K562 (cell line): ENCODE measurements around the gene S100A3. TPM values are rescaled to one million over a fixed set of nuclear protein-coding genes. Genes with fewer than 3 reads are reported as not detected.

Experiments used
- polyA plus RNA-seq, 8 experiments: library from polyadenylated mRNA; depleted of rRNA in 4 of 8; stranded (reverse) in 5 of 8; unstranded in 3 of 8; fragments of >200 nt; fragmentation: Nextera tagmentation in 2 of 8; fragmentation: Illumina TruSeq in 1 of 8; extraction: Ambion mirVana in 2 of 8; extraction: Trizol in 1 of 8; gene quantifications; 2 replicates each; pipeline versions ENCODE4 v1.2.1 to v1.2.3, GENCODE V29; 2011 to 2014; ENCODE audit warnings: inconsistent platforms in 1 of 8, missing spikeins in 1 of 8
- total RNA-seq, 7 experiments: library from RNA; depleted of rRNA in 6 of 7; stranded (reverse); fragments of >200 nt in 6 of 7; fragmentation: Illumina TruSeq in 2 of 7; extraction: Trizol in 2 of 7; gene quantifications; 2 replicates each; pipeline versions ENCODE4 v1.2.1 to v1.2.3, GENCODE V29; 2011 to 2021; ENCODE audit warnings: low replicate concordance in 1 of 7

S100A3 gene
- total and polyA plus RNA-seq, 9 of the 15 experiments (the other 6 are each of a cell fraction or from before 2014, with no cell fraction given): 0.08 to 1.7 (median 0.18) TPM; not detected in 4

Other genes starting within 250 kb of the S100A3 start
Only the 7 nearest of the 21 such genes appear.
- 14.7 and 19.1 TPM in 2 replicates for gene S100A6, start 13.3 kb downstream of the S100A3 start, total RNA-seq (2014; rRNA removed)
- gene S100A6, start 13.3 kb downstream of the S100A3 start, total RNA-seq (2014; rRNA removed; fragmentation: Illumina TruSeq; extraction: Trizol): 16.3 and 23.2 TPM in 2 replicates
- 32.5 and 36.4 TPM in 2 replicates for gene S100A6, start 13.3 kb downstream of the S100A3 start, total RNA-seq (2015; rRNA removed; fragmentation: Illumina TruSeq; extraction: Trizol)
- 23.2 and 26.3 TPM in 2 replicates for gene S100A6, start 13.3 kb downstream of the S100A3 start, total RNA-seq (2021)
- gene S100A6, start 13.3 kb downstream of the S100A3 start, polyA plus RNA-seq (2011; rRNA removed): 1.3 and 16.7 TPM in 2 replicates
- 9.8 and 12.9 TPM in 2 replicates for gene S100A6, start 13.3 kb downstream of the S100A3 start, polyA plus RNA-seq (2014; fragmentation: Illumina TruSeq; extraction: Trizol)
- gene S100A6, start 13.3 kb downstream of the S100A3 start, polyA plus RNA-seq (2014; fragmentation: Nextera tagmentation; extraction: Ambion mirVana): 10 to 100 TPM; 59.5 to 66.5 TPM
- 26.5 and 30.1 TPM in 2 replicates for gene S100A6, start 13.3 kb downstream of the S100A3 start, polyA plus RNA-seq (2014; rRNA removed)
- 0.37 TPM in 1 of 2 replicates, not detected in the other for gene S100A5, start 8.3 kb downstream of the S100A3 start, total RNA-seq (2014; rRNA removed)
- not detected in 2 replicates for gene S100A5, start 8.3 kb downstream of the S100A3 start, total RNA-seq (2014; rRNA removed; fragmentation: Illumina TruSeq; extraction: Trizol)
- not detected in 2 replicates for gene S100A5, start 8.3 kb downstream of the S100A3 start, total RNA-seq (2015; rRNA removed; fragmentation: Illumina TruSeq; extraction: Trizol)
- not detected in 2 replicates for gene S100A5, start 8.3 kb downstream of the S100A3 start, total RNA-seq (2021)
- gene S100A5, start 8.3 kb downstream of the S100A3 start, polyA plus RNA-seq (2011; rRNA removed): 0.45 and 0.60 TPM in 2 replicates
- gene S100A5, start 8.3 kb downstream of the S100A3 start, polyA plus RNA-seq (2014; fragmentation: Illumina TruSeq; extraction: Trizol): 0.28 and 0.56 TPM in 2 replicates
- 1 to 10 TPM in 1 of 2 experiments, under 1 TPM in 1; 0.67 to 1.4 TPM for gene S100A5, start 8.3 kb downstream of the S100A3 start, polyA plus RNA-seq (2014; fragmentation: Nextera tagmentation; extraction: Ambion mirVana)
- not detected in 2 replicates for gene S100A5, start 8.3 kb downstream of the S100A3 start, polyA plus RNA-seq (2014; rRNA removed)
- gene S100A4, start 3.5 kb downstream of the S100A3 start, total RNA-seq (2014; rRNA removed): 3.7 and 5.2 TPM in 2 replicates
- 9.5 and 11.3 TPM in 2 replicates for gene S100A4, start 3.5 kb downstream of the S100A3 start, total RNA-seq (2014; rRNA removed; fragmentation: Illumina TruSeq; extraction: Trizol)
- gene S100A4, start 3.5 kb downstream of the S100A3 start, total RNA-seq (2015; rRNA removed; fragmentation: Illumina TruSeq; extraction: Trizol): 11.2 and 11.3 TPM in 2 replicates
- 5.5 and 8.1 TPM in 2 replicates for gene S100A4, start 3.5 kb downstream of the S100A3 start, total RNA-seq (2021)
- gene S100A4, start 3.5 kb downstream of the S100A3 start, polyA plus RNA-seq (2011; rRNA removed): 13.9 and 14.8 TPM in 2 replicates
- gene S100A4, start 3.5 kb downstream of the S100A3 start, polyA plus RNA-seq (2014; fragmentation: Illumina TruSeq; extraction: Trizol): 5.6 and 6.9 TPM in 2 replicates
- 10 to 100 TPM; 20.1 TPM for gene S100A4, start 3.5 kb downstream of the S100A3 start, polyA plus RNA-seq (2014; fragmentation: Nextera tagmentation; extraction: Ambion mirVana)
- gene S100A4, start 3.5 kb downstream of the S100A3 start, polyA plus RNA-seq (2014; rRNA removed): 7.2 and 11.3 TPM in 2 replicates
- gene S100A2, start 16.6 kb upstream of the S100A3 start, total RNA-seq (2014; rRNA removed): not detected in 2 replicates
- not detected in 2 replicates for gene S100A2, start 16.6 kb upstream of the S100A3 start, total RNA-seq (2014; rRNA removed; fragmentation: Illumina TruSeq; extraction: Trizol)
- gene S100A2, start 16.6 kb upstream of the S100A3 start, total RNA-seq (2015; rRNA removed; fragmentation: Illumina TruSeq; extraction: Trizol): 0.49 TPM in 1 of 2 replicates, not detected in the other
- 0.40 and 1.3 TPM in 2 replicates for gene S100A2, start 16.6 kb upstream of the S100A3 start, total RNA-seq (2021)
- gene S100A2, start 16.6 kb upstream of the S100A3 start, polyA plus RNA-seq (2011; rRNA removed): 0.65 TPM in 1 of 2 replicates, not detected in the other
- gene S100A2, start 16.6 kb upstream of the S100A3 start, polyA plus RNA-seq (2014; fragmentation: Illumina TruSeq; extraction: Trizol): 0.86 TPM in 1 of 2 replicates, not detected in the other
- under 1 TPM; 0.28 to 0.46 TPM for gene S100A2, start 16.6 kb upstream of the S100A3 start, polyA plus RNA-seq (2014; fragmentation: Nextera tagmentation; extraction: Ambion mirVana)
- 0.38 and 0.44 TPM in 2 replicates for gene S100A2, start 16.6 kb upstream of the S100A3 start, polyA plus RNA-seq (2014; rRNA removed)
- gene S100A16, start 63.9 kb upstream of the S100A3 start, total RNA-seq (2014; rRNA removed): 1.6 and 2.8 TPM in 2 replicates
- 1.4 and 2.4 TPM in 2 replicates for gene S100A16, start 63.9 kb upstream of the S100A3 start, total RNA-seq (2014; rRNA removed; fragmentation: Illumina TruSeq; extraction: Trizol)
- gene S100A16, start 63.9 kb upstream of the S100A3 start, total RNA-seq (2015; rRNA removed; fragmentation: Illumina TruSeq; extraction: Trizol): 1.8 and 2.2 TPM in 2 replicates
- 3.2 and 4.3 TPM in 2 replicates for gene S100A16, start 63.9 kb upstream of the S100A3 start, total RNA-seq (2021)
- 2.1 and 6.1 TPM in 2 replicates for gene S100A16, start 63.9 kb upstream of the S100A3 start, polyA plus RNA-seq (2011; rRNA removed)
- gene S100A16, start 63.9 kb upstream of the S100A3 start, polyA plus RNA-seq (2014; fragmentation: Illumina TruSeq; extraction: Trizol): 4.8 and 6.1 TPM in 2 replicates
- gene S100A16, start 63.9 kb upstream of the S100A3 start, polyA plus RNA-seq (2014; fragmentation: Nextera tagmentation; extraction: Ambion mirVana): 1 to 10 TPM; 2.0 to 5.0 TPM
- 6.9 and 9.0 TPM in 2 replicates for gene S100A16, start 63.9 kb upstream of the S100A3 start, polyA plus RNA-seq (2014; rRNA removed)
- gene S100A14, start 67.1 kb upstream of the S100A3 start, total RNA-seq (2014; rRNA removed): 0.41 TPM in 1 of 2 replicates, not detected in the other
- gene S100A14, start 67.1 kb upstream of the S100A3 start, total RNA-seq (2014; rRNA removed; fragmentation: Illumina TruSeq; extraction: Trizol): 0.15 TPM in 1 of 2 replicates, not detected in the other
- gene S100A14, start 67.1 kb upstream of the S100A3 start, total RNA-seq (2015; rRNA removed; fragmentation: Illumina TruSeq; extraction: Trizol): not detected in 2 replicates
- gene S100A14, start 67.1 kb upstream of the S100A3 start, total RNA-seq (2021): 0.24 and 0.25 TPM in 2 replicates
- 0.24 TPM in 1 of 2 replicates, not detected in the other for gene S100A14, start 67.1 kb upstream of the S100A3 start, polyA plus RNA-seq (2011; rRNA removed)
- gene S100A14, start 67.1 kb upstream of the S100A3 start, polyA plus RNA-seq (2014; fragmentation: Illumina TruSeq; extraction: Trizol): 0.52 TPM in 1 of 2 replicates, not detected in the other
- under 1 TPM in 1 of 2 experiments, not detected in 1; 0.10 TPM for gene S100A14, start 67.1 kb upstream of the S100A3 start, polyA plus RNA-seq (2014; fragmentation: Nextera tagmentation; extraction: Ambion mirVana)
- 0.59 and 0.64 TPM in 2 replicates for gene S100A14, start 67.1 kb upstream of the S100A3 start, polyA plus RNA-seq (2014; rRNA removed)
- 48.8 and 58.0 TPM in 2 replicates for gene S100A13, start 78.2 kb upstream of the S100A3 start, total RNA-seq (2014; rRNA removed)
- 45.6 and 53.8 TPM in 2 replicates for gene S100A13, start 78.2 kb upstream of the S100A3 start, total RNA-seq (2014; rRNA removed; fragmentation: Illumina TruSeq; extraction: Trizol)
- 46.5 and 49.2 TPM in 2 replicates for gene S100A13, start 78.2 kb upstream of the S100A3 start, total RNA-seq (2015; rRNA removed; fragmentation: Illumina TruSeq; extraction: Trizol)
- gene S100A13, start 78.2 kb upstream of the S100A3 start, total RNA-seq (2021): 41.9 and 43.3 TPM in 2 replicates
- gene S100A13, start 78.2 kb upstream of the S100A3 start, polyA plus RNA-seq (2011; rRNA removed): 82.1 and 112 TPM in 2 replicates
- 46.5 and 51.4 TPM in 2 replicates for gene S100A13, start 78.2 kb upstream of the S100A3 start, polyA plus RNA-seq (2014; fragmentation: Illumina TruSeq; extraction: Trizol)
- gene S100A13, start 78.2 kb upstream of the S100A3 start, polyA plus RNA-seq (2014; fragmentation: Nextera tagmentation; extraction: Ambion mirVana): 100 to 1,000 TPM; 128 to 129 TPM
- 101 and 114 TPM in 2 replicates for gene S100A13, start 78.2 kb upstream of the S100A3 start, polyA plus RNA-seq (2014; rRNA removed)